ENCODE data around the gene TEX30. TPM values are rescaled to one million over a fixed set of nuclear protein-coding genes. Genes with fewer than 3 reads are reported as not detected.

Gene TEX30
- total RNA-seq, 5 donors from 2014 or later (not counting 1 experiment from before 2014, with no cell fraction given) = 5.5 to 8.6 (median 7.8) TPM

Other genes starting within 250 kb of the TEX30 start
- 100 to 1,000 TPM; 111 to 135 (median 115) TPM for gene TPP2, start 176.8 kb downstream of the TEX30 start, total RNA-seq
- gene METTL21C, start 78.7 kb downstream of the TEX30 start, total RNA-seq = not detected
- gene POGLUT2, start 25.2 kb upstream of the TEX30 start, total RNA-seq = 1 to 10 TPM in 1 of 5 donors, under 1 TPM in 4; 0.18 to 1.6 (median 0.93) TPM
- gene BIVM, start 25.3 kb upstream of the TEX30 start, total RNA-seq = 10 to 100 TPM in 2 of 5 donors, 1 to 10 TPM in 3; 6.2 to 15.6 (median 9.3) TPM
- 100 to 1,000 TPM; 104 to 123 (median 114) TPM for gene ERCC5, start 72.2 kb upstream of the TEX30 start, total RNA-seq

Data from T-cell (primary cell).